ENCODE results near the gene BCL2L1. TPM values are rescaled to one million over a fixed set of nuclear protein-coding genes. Genes with fewer than 3 reads are reported as not detected.
A peak's percentile ranks its signal among the peaks of the same experiment; 100 is the strongest.

BCL2L1 gene
- total RNA-seq, 2 donors from 2014 or later, result 140 to 325 TPM

DNA sequence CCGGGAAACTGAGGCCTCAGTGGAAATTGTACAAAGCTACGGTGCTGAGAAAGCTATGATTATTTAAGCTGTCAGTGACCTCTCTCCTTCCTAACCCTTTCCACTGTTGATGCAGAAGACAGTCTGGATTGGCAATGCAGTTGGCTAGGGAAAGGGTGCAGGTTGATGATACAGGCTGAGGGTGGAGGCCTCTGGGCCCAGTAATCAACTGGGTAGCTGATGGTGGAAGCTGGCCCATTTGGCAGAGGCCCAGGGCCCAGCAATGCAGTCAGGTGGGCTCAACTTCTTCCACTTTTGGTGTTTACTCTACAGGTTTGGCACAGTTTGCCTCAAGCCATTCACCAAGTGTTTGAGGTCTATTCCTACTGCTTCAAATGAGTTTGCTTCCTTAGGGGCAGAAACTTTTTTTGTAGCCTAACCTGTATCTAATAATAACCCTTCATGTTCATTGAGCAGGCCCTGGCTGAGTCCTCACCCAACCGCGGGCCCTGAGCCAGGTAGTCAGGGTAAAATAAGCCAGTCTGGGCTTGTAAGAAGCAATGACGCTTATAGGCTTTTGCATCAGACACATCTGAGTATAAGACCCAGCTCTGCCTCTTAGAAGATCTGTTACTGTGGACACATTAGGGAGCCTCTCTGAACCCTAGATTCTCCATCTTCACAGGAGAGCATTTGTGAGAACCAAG is 12.1 kb downstream of the BCL2L1 start:
- Mint-ChIP-seq H3K9me3 (peaks cover 3% of the 10 kb centered on the region), H3K4me1 (ENCODE audit: low read depth in 2 of 2) (peaks cover 75 to 82% of the 10 kb centered on the region in 2 donors), H3K36me3 (peaks cover 28% of the 10 kb centered on the region), H3K27me3 (no peaks in the 10 kb centered on the region), H3K4me3 (peak overlapping the region; percentile 65), H3K27ac (peak overlapping the region; percentile 65 to 99)
- ATAC-seq (no peak), DNase-seq (ENCODE audit: low spot score) (no peak)

DNA sequence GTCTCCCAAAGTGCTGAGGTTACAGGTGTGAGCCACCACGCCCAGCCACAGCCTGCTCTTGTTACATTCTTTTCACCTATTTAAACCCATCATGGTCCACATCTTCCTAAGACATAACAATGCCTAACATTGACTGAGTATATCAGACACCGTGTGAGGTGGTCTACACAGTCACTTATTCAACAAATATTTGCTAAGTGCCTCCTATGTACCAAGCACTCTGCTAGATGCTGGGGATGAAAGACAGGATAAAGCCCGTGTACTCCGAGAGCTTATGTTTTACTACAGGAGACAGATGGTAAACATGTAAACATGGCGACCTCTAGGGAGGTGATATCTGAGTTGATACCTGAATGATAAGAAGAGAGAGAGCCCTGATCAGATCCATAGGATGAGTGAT is 12.7 kb downstream of the BCL2L1 start:
- Mint-ChIP-seq H3K4me3 (peak overlapping the region; percentile 34), H3K4me1 (ENCODE audit: low read depth in 2 of 2) (peaks cover 74 to 82% of the 10 kb centered on the region in 2 donors), H3K36me3 (peaks cover 23% of the 10 kb centered on the region), H3K27me3 (no peaks in the 10 kb centered on the region), H3K27ac (peak overlapping the region; percentile 65 to 99), H3K9me3 (peaks cover 3% of the 10 kb centered on the region)
- ATAC-seq (no peak), DNase-seq (ENCODE audit: low spot score) (no peak)

DNA sequence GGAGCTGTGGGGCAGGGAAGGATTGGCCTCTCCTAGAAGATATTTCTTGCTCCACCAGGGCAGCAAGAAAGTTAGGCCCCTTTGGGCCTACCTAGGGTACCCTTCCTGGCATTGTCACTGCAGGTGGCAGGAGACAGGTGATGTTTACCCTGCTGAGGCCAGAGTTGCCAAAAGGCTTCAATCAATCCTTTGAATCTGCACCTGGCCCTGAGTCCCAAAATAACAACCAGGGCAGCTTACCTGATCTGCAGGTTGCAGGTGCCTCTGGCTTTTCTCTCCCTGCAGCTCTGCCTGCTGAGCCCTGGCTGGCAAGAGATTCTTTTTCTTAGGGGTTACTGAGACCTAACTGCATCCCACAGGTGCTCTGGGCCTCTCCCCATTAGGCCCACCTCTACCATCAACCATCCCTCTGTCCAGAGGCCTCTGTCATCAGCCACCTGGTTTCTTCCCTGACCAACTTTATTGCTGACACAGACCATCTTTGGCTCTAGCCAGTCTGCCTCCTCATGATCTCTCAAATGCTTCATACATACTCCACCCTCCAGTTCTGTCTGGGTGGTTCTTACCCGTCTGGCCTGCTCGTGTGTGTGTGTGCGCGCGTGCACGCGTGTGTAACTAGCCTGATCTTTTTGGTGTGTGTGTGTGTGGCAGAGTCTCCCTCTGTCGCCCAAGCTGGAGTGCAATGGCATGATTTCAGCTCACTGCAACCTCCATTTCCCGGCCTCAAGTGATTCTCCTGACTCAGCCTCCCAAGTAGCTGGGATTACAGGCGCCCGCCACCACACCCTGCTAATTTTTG is 13.7 kb downstream of the BCL2L1 start:
- H3K36me3 Mint-ChIP-seq, result peaks cover 17% of the 10 kb centered on the region
- H3K9me3 Mint-ChIP-seq, result no peaks in the 10 kb centered on the region
- H3K27me3 Mint-ChIP-seq, result no peaks in the 10 kb centered on the region
- no peak for ATAC-seq
- H3K4me1 Mint-ChIP-seq (ENCODE audit: low read depth in 2 of 2), result peaks cover 71 to 79% of the 10 kb centered on the region in 2 donors
- peak overlapping the region; percentile 50 to 65 for H3K27ac Mint-ChIP-seq
- DNase-seq (ENCODE audit: low spot score), result no peak
- peak overlapping the region; percentile 68 for H3K4me3 Mint-ChIP-seq

DNA sequence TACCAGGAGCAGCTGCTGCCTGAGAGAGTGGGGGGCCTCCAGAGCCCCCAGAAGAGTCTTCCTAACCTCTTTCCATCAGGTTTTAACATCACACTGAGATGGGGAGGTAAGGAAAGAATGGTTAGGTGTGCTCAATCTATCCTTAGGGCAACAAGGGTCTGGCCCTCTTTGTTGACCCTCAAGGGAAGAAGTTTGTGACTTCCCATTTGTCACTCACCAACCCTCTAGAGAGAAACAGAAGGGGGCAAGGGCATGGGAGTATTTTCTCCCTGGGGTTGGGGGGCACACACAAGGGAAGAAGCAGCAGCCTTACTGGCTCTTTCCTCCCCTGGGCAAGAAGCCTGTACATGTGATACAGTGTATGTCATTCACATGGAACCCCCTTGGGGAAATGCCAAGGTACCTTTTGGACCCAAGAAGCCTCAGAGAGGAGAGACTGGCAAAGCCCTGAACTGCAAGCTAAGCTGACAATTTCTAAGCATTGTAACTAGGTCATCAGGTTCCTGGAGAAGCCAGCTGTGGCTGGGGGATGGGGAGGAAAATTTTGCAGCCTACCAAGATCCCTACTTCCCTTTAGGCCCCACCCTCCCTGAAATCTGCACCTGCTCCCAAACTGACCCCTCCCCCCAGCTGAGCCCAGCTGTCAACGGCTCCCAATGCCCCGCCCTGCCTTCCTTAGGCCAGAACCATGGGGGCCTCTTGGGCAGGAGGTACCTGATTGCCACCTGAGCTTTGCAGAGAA is 14.5 kb downstream of the BCL2L1 start:
- H3K4me3 Mint-ChIP-seq, result no peak overlapping the region
- H3K4me1 Mint-ChIP-seq (ENCODE audit: low read depth in 2 of 2), result peaks cover 65 to 74% of the 10 kb centered on the region in 2 donors
- peaks cover 10% of the 10 kb centered on the region for H3K36me3 Mint-ChIP-seq
- H3K27ac Mint-ChIP-seq, result peak overlapping the region; percentile 68 to 79
- ATAC-seq, result no peak
- no peaks in the 10 kb centered on the region for H3K27me3 Mint-ChIP-seq
- DNase-seq (ENCODE audit: low spot score), result no peak
- H3K9me3 Mint-ChIP-seq, result no peaks in the 10 kb centered on the region

DNA sequence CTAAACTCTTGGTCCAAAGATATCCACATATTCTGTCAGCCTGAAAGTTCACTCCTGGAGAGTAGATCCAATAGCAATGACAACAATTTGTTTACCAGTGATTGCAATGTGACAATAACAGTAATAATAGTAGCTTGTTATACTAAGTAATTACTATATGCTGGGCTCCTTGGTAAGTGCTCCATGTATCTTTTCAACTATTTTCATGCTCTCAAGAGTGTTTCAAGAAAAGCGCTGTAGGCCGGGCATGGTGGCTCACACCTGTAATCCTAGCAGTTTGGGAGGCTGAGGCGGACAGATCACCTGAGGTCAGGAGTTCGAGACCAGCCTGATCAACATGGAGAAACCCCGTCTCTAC is 15.4 kb downstream of the BCL2L1 start:
- Mint-ChIP-seq H3K27ac (peak overlapping the region; percentile 68 to 79), H3K4me3 (no peak overlapping the region), H3K36me3 (peaks cover 5% of the 10 kb centered on the region), H3K9me3 (no peaks in the 10 kb centered on the region), H3K27me3 (no peaks in the 10 kb centered on the region), H3K4me1 (ENCODE audit: low read depth in 2 of 2) (peaks cover 56 to 66% of the 10 kb centered on the region in 2 donors)
- DNase-seq (ENCODE audit: low spot score), result no peak
- no peak for ATAC-seq

DNA sequence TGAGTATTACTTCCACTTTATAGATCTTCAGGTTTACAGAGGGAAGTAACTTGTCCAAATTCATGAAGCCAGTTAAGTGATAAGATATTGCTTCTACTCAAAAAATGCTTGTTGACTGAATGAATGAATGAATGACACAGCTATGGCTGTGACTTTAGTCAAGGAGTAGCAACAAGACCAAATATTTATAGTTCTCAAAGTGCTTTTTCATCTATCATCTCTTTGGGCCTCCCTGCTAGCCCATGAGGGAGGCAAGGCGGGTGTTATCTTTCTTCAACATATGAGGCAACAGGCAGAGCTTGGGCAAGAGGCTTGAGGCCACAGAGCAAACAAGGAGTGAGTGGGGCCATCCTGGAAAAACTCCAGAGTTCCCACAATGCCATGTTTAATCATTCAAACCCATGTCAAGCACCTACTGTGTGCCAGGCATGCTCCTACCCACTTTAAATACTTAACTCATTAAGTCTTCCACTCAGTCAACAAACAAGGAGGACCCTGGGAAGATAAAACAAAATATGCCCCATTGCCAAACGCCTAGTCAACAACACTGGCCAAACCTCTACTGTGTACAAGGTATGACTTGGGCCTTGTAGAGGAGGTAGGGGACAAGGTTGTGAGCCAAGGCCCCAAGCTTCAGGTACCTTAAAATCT is 15.9 kb downstream of the BCL2L1 start:
- no peak for ATAC-seq
- H3K4me1 Mint-ChIP-seq (ENCODE audit: low read depth in 2 of 2), result peaks cover 56 to 66% of the 10 kb centered on the region in 2 donors
- peak overlapping the region; percentile 30 for H3K4me3 Mint-ChIP-seq
- peaks cover 10% of the 10 kb centered on the region for H3K36me3 Mint-ChIP-seq
- peak overlapping the region; percentile 68 to 79 for H3K27ac Mint-ChIP-seq
- DNase-seq (ENCODE audit: low spot score), result no peak
- no peaks in the 10 kb centered on the region for H3K27me3 Mint-ChIP-seq
- no peaks in the 10 kb centered on the region for H3K9me3 Mint-ChIP-seq

DNA sequence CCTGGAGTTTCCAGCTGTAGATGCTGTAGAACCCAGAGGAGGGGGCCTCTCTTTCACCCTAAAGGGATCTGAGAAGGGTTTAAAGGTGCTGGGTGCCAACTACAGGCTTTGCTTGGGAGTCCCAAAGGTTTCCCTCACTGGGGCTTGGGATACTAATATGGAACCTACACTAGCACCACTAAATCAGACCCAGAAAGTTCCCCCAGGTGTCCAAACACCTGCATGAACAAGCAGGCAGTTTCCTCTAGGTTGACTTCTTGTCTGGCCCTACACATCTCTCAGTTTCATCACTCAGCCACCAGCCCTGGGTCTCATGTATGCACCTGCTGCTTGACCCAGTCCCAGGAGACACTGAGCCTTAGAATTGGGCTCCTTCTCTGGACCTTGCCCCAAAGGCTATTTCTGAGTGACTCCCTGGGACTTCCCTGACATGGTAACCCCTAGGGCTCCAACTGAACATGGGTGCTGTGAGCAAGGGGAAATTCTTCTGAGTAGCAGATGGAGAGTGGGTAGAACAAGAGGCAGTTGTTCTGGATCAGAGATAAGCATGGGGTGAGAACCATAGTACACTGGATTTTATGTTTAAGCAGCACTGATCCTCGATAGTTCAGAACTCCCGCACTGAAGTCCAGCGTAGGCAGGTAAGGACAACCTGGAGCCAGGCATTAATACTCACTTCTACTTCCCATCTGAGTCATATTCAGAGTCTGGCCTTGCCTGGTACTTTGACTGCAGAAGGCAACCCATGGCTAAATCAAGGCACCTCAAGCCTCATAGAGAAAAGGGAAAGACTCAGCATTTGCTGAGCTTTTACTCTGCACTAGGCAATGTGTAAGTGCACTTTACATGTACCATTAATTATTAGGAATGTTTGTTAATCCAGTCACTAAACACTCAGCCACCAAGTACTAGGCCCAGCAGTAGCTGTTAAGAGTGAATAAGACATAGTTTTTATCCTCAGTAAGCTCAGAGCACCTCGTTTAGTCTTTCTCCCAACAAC is 16.8 kb downstream of the BCL2L1 start:
- ATAC-seq, result no peak
- H3K36me3 Mint-ChIP-seq, result peaks cover 15% of the 10 kb centered on the region
- H3K4me3 Mint-ChIP-seq, result peak overlapping the region; percentile 30
- peak overlapping the region; percentile 68 to 79 for H3K27ac Mint-ChIP-seq
- no peaks in the 10 kb centered on the region for H3K27me3 Mint-ChIP-seq
- H3K9me3 Mint-ChIP-seq, result no peaks in the 10 kb centered on the region
- H3K4me1 Mint-ChIP-seq (ENCODE audit: low read depth in 2 of 2), result peaks cover 53 to 62% of the 10 kb centered on the region in 2 donors
- DNase-seq (ENCODE audit: low spot score), result no peak

DNA sequence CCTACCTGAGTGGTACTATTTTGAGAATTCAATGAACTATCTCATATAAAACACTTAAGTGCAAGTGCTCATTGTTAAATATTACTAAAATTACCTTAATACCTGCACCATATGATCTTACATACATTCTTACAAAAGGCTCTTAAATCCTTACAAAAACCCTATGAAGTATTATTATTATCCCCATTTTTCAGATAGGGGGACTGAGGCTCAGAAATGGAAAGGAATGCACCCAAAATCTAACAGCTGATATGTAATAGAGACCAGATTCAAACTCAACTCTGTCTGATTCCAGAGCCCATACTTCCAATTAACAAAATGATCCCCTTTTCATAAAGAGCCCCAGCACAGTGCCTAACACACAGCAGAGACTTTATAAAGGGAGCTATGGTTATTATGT is 17.5 kb downstream of the BCL2L1 start:
- ATAC-seq, result no peak
- Mint-ChIP-seq H3K36me3 (peaks cover 20% of the 10 kb centered on the region), H3K27me3 (no peaks in the 10 kb centered on the region), H3K27ac (peak overlapping the region; percentile 68 to 79), H3K4me3 (no peak overlapping the region), H3K4me1 (ENCODE audit: low read depth in 2 of 2) (peaks cover 55 to 61% of the 10 kb centered on the region in 2 donors), H3K9me3 (no peaks in the 10 kb centered on the region)
- DNase-seq (ENCODE audit: low spot score), result no peak

DNA sequence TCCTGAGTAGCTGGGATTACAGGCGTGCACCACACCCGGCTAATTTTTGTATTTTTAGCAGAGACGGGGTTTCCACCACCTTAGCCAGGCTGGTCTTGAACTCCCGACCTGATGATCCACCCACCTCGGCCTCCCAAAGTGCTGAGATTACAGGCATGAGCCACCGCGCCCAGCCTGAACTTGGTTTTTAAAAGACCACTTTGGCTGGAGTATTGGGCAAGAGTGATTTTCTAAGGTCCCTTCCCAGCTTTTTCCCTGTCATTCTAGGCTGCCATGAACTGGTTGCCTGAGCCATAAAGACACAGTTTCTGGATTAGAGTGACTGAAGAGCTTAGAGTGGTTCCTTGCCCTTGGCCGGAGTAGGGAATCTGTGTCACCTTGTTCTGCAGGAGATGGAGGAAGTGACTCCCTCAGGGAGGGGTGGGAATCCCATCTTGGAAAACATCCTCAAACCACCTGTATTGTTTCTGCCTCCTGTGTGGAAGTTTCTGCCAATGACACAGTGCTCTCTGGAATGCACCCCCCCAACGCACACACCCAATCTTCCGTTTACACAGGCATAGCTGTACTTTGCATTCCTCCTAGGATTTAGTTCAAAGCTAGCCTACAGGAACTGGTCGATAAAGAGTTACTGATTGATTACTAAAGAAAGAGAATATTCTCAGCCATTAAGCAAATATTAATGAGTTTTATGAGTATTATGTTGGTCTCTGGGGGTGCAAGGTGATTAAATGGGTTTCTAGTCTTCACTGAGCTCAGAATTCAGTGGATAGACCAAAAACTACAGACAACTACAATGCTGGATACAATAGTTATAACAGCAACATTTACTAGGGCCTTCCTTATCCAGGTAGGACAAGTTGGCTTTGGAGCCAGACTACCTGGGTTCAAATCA is 18.2 kb downstream of the BCL2L1 start:
- no peak for DNase-seq (ENCODE audit: low spot score)
- no peak for ATAC-seq
- Mint-ChIP-seq H3K4me3 (no peak overlapping the region), H3K27me3 (no peaks in the 10 kb centered on the region), H3K9me3 (no peaks in the 10 kb centered on the region), H3K4me1 (ENCODE audit: low read depth in 2 of 2) (peaks cover 57 to 63% of the 10 kb centered on the region in 2 donors), H3K27ac (peak overlapping the region; percentile 68 to 79), H3K36me3 (peaks cover 15% of the 10 kb centered on the region)

DNA sequence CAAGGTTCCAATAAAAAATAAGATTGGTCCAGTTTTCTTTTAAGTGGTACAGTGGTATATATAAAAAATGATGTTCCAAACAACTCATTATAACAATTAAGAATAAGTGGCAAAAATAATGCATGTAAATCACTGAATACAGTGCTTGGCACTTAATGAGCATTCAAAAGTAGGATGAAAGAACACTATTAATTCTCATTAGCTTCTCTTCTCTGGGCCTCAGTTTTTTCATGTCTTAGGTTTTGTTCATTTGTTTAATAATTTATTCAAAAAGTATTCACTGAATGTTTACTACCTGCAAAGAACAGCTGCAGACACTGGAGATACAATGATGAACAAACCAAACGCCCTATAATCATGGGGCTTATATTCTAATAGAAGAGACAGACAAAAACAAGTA is 21.1 kb downstream of the BCL2L1 start:
- H3K36me3 Mint-ChIP-seq, result peaks cover 21% of the 10 kb centered on the region
- peak overlapping the region; percentile 41 for H3K4me3 Mint-ChIP-seq
- ATAC-seq, result no peak
- H3K27ac Mint-ChIP-seq, result peak overlapping the region; percentile 63 to 75
- no peaks in the 10 kb centered on the region for H3K9me3 Mint-ChIP-seq
- peaks cover 56 to 63% of the 10 kb centered on the region in 2 donors for H3K4me1 Mint-ChIP-seq (ENCODE audit: low read depth in 2 of 2)
- no peak for DNase-seq (ENCODE audit: low spot score)
- H3K27me3 Mint-ChIP-seq, result no peaks in the 10 kb centered on the region

DNA sequence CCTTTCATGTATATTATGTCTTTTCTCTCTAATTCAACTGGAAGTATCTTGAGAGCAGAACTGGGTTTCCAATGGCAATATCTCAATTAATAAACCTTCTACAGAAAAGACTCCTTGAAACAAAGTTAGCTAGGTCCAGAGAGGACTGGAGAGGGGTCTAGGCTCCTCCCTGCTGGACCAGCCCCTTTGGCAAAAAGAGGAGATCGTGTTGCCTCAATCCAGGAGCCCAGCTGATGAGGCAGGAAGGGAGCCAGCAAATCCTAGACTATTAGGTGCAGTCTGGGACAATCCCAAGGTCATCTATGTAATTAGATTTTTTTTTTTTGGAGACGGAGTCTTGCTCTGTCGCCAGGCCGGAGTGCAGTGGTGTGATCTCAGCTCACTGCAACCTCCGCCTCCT is 21.9 kb downstream of the BCL2L1 start:
- Mint-ChIP-seq H3K9me3 (no peaks in the 10 kb centered on the region), H3K36me3 (peaks cover 21% of the 10 kb centered on the region), H3K27me3 (no peaks in the 10 kb centered on the region), H3K27ac (peak overlapping the region; percentile 89 to 97), H3K4me1 (ENCODE audit: low read depth in 2 of 2) (peaks cover 54 to 63% of the 10 kb centered on the region in 2 donors), H3K4me3 (peak overlapping the region; percentile 90)
- ATAC-seq, result no peak
- DNase-seq (ENCODE audit: low spot score), result no peak
